HG03066 (cell line): Measurements from ENCODE around the gene DDX27.

Experiments
- ATAC-seq: cut with Tn5 transposase; IDR thresholded peaks from one replicate; pipeline ENCODE4 v1.9.1; 2021; ENCODE audit warnings: low read depth; ENCODE audit not compliant: unreplicated experiment

The DDX27 gene

DNA sequence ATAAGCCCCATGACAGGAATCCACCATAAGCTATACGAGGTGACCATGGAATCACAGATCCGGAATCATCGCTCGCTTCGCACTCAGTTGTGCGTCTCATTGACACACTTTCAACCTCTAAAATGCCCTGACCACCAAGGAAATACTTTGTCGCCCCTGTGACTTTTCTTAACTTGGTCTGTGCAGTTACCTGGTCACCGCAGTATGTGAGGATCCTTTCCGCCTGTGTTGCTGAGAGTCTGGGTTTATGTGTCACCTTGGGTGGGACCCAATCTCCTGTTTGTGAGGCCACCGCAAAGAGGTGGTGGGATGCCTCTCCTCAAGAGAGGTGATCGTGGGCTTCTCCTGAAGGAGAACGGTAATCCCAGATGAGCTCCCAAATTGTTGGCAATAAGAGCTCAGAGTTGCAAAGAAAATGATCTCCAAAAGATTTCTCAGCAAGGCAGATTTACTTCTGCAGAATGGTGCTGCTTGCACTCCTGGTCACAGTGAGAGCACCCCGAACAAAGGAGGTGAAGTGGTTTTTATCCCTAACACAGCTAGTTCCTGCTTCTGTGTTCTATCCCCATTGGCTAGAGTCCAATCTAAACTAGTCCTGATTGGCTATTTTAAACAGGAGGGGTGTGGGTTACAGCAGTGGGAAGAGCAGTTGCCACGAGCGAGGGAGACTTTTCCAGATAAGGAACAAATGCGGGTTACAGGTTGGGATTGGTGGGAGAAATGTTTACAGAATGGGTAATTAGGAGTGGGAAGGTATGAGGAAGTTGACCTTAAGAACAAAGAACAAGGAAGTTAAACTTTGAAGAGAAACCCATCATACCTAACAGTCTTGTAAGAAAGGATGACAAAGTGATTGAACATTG lies 67.7 kb downstream of the DDX27 start:
- ATAC-seq, result no peak

DNA sequence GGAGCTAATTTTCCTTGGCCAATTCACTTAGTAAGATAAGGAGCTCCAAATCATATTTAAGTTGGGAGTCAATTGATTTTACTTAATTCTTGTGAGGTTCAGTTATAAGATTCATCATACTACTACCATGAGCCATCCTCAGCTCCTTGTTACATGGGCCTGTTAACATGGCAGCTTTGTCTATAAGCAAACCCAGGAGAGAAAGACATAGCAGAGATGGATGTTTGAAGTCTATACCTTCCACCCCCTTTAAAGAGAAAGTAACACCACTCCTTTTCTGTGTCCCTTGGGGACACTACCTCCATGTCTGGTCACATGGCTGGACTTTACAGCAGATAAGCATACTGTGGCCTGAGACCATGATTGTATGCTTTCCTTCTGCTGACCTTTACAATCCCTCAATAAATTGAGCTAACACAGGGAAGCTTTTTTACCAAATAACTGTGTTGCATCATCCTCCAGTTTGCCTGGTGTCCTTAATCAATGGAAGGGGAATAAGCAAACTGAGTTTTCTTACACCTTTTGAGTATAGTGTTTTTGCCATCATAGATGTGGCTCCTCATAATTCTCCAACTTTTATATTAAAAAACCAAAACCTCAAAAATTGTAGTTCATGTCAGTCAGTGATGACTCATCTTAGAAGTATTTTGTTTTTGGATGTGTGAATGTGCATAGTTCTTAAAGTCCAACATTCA lies 68.5 kb downstream of the DDX27 start:
- no peak for ATAC-seq

DNA sequence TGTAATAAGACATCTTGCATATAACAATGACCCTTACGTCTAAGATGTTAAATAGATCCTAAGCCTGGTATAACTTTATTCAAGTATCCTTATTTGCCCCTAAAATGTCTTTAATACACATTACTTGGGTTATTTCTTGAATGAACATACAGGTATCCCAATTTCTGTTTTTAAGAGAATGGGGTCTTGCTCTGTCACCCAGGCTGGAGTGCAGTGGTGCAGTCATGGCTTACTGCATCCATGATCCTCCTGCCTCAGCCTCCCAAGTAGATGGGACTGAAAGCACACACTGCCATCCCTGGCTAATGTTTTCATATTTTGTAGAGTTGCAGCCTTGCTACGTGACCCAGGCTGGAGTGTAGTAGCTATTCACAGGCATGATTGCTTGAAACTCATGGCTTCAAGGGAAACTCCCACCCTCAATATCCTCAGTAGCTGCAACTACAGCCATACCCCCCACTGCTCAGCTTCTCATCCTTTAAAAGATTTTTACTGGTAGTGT lies 69.1 kb downstream of the DDX27 start:
- no peak for ATAC-seq

DNA sequence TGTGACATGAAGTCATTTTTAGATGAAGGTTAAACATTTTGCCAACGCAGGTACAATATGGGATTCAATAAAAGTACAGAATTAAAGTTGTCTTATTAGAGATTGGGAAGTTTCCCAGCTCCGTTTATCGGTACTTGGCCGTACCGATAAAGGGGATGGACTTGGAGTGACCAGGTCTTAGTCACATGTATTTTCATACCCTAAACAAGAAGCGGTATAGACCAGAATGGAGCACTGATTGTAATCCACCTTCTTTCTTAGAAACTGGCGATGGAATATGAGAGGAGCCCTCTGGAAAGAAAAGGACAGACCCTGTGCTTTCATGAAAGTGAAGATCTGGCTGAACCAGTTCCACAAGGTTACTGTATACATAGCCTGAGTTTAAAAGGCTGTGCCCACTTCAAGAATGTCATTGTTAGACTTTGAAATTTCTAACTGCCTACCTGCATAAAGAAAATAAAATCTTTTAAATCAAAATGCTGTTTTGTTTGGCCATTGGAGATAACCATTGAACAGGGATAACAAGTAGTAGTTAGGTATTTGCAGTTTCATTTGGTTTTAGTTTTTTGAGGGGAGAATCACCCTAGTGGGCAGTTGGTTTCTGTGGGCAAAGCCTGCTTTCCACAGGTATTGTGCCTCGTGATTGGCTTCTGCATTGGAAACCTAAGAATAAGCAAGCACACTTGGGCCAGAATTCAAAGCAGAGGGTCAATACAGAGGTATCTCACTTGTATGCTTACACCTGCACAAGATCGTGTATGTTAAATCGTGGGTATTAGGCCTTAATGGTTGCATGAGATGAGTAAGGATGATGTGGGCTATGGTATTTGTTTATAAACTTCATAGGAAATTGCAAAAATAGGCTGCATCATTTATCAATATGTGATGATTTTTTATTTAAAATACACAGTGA lies 69.8 kb downstream of the DDX27 start:
- no peak for ATAC-seq

DNA sequence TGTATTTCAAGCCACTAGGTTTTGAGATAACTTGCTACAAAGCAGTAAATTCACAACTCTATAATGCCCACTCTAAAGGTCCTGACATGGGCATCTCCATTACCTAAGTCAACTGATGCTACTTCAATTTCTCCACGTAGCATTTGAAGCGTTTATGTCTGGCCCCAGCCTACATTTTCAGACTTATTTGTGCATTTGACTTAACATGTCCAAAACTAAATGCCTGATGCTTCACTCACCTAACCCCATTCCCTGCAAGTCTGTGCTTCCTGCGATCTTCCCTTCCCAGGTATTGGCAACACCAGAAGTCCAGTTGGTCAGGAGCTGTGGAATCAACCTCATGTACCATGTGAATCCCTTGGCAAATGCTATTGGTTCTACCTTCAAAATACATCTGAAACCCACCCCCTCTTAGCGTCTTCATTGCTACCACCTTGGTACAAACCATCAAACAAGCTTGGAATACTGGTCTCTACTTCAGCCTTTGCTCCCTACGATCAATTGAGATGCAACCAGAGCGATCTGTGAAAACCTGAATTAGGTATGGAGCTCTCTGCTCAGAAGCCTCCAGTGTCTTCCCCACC lies 71.5 kb downstream of the DDX27 start:
- ATAC-seq, result no peak

DNA sequence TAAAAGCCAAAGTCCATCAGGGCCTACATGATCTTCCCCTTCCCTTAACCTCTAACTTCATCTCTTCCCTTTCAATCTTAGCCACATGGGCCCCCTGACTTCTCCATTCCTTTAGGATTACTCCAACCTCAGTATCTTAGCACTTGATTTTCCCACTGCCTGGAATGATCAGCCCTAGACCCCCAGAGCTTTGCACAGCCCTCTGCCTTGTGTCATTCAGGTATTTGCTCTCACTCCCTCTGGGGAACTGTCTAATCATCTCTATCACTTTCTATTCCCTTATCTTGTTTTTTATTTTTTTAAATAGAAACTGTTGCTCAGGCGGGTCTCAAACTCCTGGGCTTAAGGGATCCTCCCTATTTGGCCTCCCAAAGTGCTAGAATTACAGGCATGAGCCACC lies 72.0 kb downstream of the DDX27 start:
- no peak for ATAC-seq

DNA sequence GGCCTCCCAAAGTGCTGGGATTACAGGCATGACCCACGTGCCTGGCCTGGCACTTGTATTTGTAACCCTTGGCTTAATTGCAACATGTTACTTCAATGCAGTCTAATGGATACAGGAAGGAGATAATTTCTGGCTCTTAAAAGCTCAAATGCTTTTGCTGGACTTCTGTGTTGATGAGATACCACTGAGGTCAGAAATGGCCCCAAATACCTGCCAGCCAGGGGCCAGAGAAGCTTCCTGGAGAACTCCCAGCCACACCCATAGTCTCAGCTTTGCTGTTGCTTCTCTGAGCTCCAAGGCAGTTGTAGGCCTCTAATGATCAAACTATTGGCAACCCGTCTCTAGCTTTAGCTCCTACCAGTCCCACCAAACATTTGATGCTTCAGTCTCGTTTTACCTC lies 72.8 kb downstream of the DDX27 start:
- no peak for ATAC-seq

DNA sequence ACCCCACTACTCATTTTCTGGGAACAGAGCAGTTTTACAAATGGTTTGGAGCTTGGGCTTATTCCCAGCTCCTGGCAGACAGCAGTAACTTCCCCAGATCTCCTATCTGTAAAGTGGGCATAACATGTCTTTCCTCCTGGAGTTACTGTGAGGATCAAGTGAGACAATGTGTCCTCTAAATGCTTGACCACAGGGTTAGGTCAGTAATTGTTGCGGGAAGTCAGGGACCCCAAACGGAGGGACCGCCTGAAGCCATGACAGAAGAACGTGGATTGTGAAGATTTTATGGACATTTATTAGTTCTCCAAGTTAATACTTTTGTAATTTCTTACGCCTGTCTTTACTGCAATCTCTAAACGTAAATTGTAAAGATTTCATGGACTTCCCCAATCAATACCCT lies 73.9 kb downstream of the DDX27 start:
- no peak for ATAC-seq
